Upper lobe of left lung (tissue), 4 donors: ENCODE data around the gene TNPO1.

Source experiments
- CTCF ChIP-seq, 6 experiments: fragments of 450-650 bp in 4 of 6; fragments of 200-600 bp in 2 of 6; sonication (generic) in 2 of 6; IDR thresholded peaks; one replicate each; pipeline ENCODE4 v1.5.1; 2016 to 2019; ENCODE audit warnings: antibody characterized with exemption in 6 of 6
- EP300 ChIP-seq, 4 donors: sonication (generic); formaldehyde crosslinking; IDR thresholded peaks; one replicate each; pipeline ENCODE4 v1.5.1; 2017; ENCODE audit warnings: antibody characterized with exemption in 4 of 4, control low read depth in 2 of 4
- POLR2A ChIP-seq, 4 donors: fragments of 450-650 bp; IDR thresholded peaks; one replicate each; pipeline ENCODE4 v1.5.1; 2016 to 2017; ENCODE audit warnings: antibody characterized with exemption in 4 of 4, mild to moderate bottlenecking in 2 of 4
- POLR2AphosphoS5 ChIP-seq, 2 donors: sonication (generic); formaldehyde crosslinking; IDR thresholded peaks; one replicate each; pipeline ENCODE4 v1.5.1; 2017; ENCODE audit warnings: antibody characterized with exemption in 2 of 2

GRCh38 chr5:72871366-72872024 is 55.0 kb downstream of the TNPO1 start:
- TF ChIP-seq CTCF (IDR thresholded peaks at IDR 0.05) (no peak), POLR2A (IDR thresholded peaks at IDR 0.05) (no peak), EP300 (IDR thresholded peaks at IDR 0.05) (no peak), POLR2AphosphoS5 (IDR thresholded peaks at IDR 0.05) (no peak)
